PC-3 (cell line): ENCODE data around the gene COQ10A. TPM values are rescaled to one million over a fixed set of nuclear protein-coding genes. Genes with fewer than 3 reads are reported as not detected.

Source experiments
- ATAC-seq: fragments of 200-7000 bp; cut with Tn5 transposase; 2 replicates; pipeline ENCODE4 v1.9.1; 2020; ENCODE audit warnings: mild to moderate bottlenecking, moderate library complexity
- BruUV-seq: library from RNA; stranded (reverse); fragments of 400-500 nt; replicated peaks from 2 replicates; lab custom pipeline; 2021; lab: Mats Ljungman, UMichigan
- CTCF ChIA-PET: fragments of 300-600 bp; sonication (Branson Sonifier 250); formaldehyde crosslinking; loops from one replicate; lab custom pipeline; 2022; ENCODE audit warnings: antibody characterized with exemption; lab: Charles Lee
- POLR2A ChIA-PET: fragments of 300-600 bp; sonication (Branson Sonifier 250); formaldehyde crosslinking; loops from one replicate; lab custom pipeline; 2022; ENCODE audit warnings: antibody characterized with exemption; ENCODE audit not compliant: unreplicated experiment; lab: Charles Lee
- DNase-seq: peaks from one replicate; pipeline ENCODE4 v3.0.0-alpha.2; 2015
- H2AFZ ChIP-seq: fragments of 300-600 bp; sonication (generic); 2 replicates; pipeline ENCODE4 v1.6.0; 2016; ENCODE audit warnings: antibody characterized with exemption, low read length
- H3F3A ChIP-seq: fragments of 300-600 bp; sonication (generic); one replicate; pipeline ENCODE4 v1.6.0; 2017; ENCODE audit warnings: antibody characterized with exemption, low read length, control low read depth, mild to moderate bottlenecking; ENCODE audit not compliant: unreplicated experiment
- H3K27ac ChIP-seq: fragments of 300-600 bp; sonication (generic); 2 replicates; pipeline ENCODE4 v1.5.1; 2016; ENCODE audit warnings: mild to moderate bottlenecking, low read length
- H3K27me3 ChIP-seq: fragments of 300-600 bp; sonication (generic); 2 replicates; pipeline ENCODE4 v1.6.1; 2016; ENCODE audit warnings: low read length, mixed read lengths
- H3K36me3 ChIP-seq: fragments of 300-600 bp; sonication (generic); 2 replicates; pipeline ENCODE4 v1.6.1; 2016; ENCODE audit warnings: low read depth, mixed run types, low read length, mixed read lengths
- H3K4me1 ChIP-seq: fragments of 300-600 bp; sonication (generic); 2 replicates; pipeline ENCODE4 v1.5.1; 2016; ENCODE audit warnings: low read length; ENCODE audit not compliant: insufficient read depth
- H3K4me2 ChIP-seq: fragments of 300-600 bp; sonication (generic); 2 replicates; pipeline ENCODE4 v1.6.0; 2016; ENCODE audit warnings: low read length
- H3K4me3 ChIP-seq: fragments of 300-600 bp; sonication (generic); 2 replicates; pipeline ENCODE4 v1.5.1; 2016; ENCODE audit warnings: mild to moderate bottlenecking, low read length, mixed read lengths
- H3K79me2 ChIP-seq: fragments of 300-600 bp; sonication (generic); 2 replicates; pipeline ENCODE4 v1.6.1; 2017; ENCODE audit warnings: low read length, mixed read lengths
- H3K9ac ChIP-seq: fragments of 300-600 bp; sonication (generic); 2 replicates; pipeline ENCODE4 v1.6.0; 2016; ENCODE audit warnings: mild to moderate bottlenecking, low read length
- H3K9me2 ChIP-seq: fragments of 300-600 bp; sonication (generic); replicated peaks from 2 replicates; pipeline ENCODE4 v1.6.1; 2016; ENCODE audit warnings: mixed run types, low read length, mixed read lengths
- H3K9me3 ChIP-seq: fragments of 300-600 bp; sonication (generic); 2 replicates; pipeline ENCODE4 v1.6.1; 2016; ENCODE audit warnings: low read length, mixed read lengths
- H4K20me1 ChIP-seq: fragments of 300-600 bp; sonication (generic); 2 replicates; pipeline ENCODE4 v1.6.1; 2016; ENCODE audit warnings: low read length, mixed read lengths
- CTCF ChIP-seq: fragments of 300-600 bp; sonication (generic); conservative IDR thresholded peaks from 2 replicates; pipeline ENCODE4 v1.5.1; 2017; ENCODE audit warnings: antibody characterized with exemption, low read depth, mild to moderate bottlenecking, low read length
- EZH2 ChIP-seq: fragments of 300-600 bp; sonication (generic); IDR thresholded peaks from one replicate; pipeline ENCODE4 v1.6.1; 2017; ENCODE audit warnings: antibody characterized with exemption, mild to moderate bottlenecking, low read length; ENCODE audit not compliant: unreplicated experiment
- EZH2phosphoT487 ChIP-seq: fragments of 300-600 bp; sonication (generic); IDR thresholded peaks from 2 replicates; pipeline ENCODE4 v1.6.1; 2018; ENCODE audit warnings: mild to moderate bottlenecking, antibody characterized with exemption, low read length, borderline replicate concordance
- intact Hi-C: fragments of 100-400 bp; cut with micrococcal nuclease; formaldehyde crosslinking; loops from 2 replicates; pipeline ENCODE4 v1.9.0; 2023
- total RNA-seq: library from RNA; depleted of rRNA; stranded (reverse); fragments of >200 nt; gene quantifications from 2 replicates; pipeline ENCODE4 v1.2.3, GENCODE V29; 2014

COQ10A gene
- total RNA-seq, 1 experiment from 2014 or later, result 9.8 TPM

DNA sequence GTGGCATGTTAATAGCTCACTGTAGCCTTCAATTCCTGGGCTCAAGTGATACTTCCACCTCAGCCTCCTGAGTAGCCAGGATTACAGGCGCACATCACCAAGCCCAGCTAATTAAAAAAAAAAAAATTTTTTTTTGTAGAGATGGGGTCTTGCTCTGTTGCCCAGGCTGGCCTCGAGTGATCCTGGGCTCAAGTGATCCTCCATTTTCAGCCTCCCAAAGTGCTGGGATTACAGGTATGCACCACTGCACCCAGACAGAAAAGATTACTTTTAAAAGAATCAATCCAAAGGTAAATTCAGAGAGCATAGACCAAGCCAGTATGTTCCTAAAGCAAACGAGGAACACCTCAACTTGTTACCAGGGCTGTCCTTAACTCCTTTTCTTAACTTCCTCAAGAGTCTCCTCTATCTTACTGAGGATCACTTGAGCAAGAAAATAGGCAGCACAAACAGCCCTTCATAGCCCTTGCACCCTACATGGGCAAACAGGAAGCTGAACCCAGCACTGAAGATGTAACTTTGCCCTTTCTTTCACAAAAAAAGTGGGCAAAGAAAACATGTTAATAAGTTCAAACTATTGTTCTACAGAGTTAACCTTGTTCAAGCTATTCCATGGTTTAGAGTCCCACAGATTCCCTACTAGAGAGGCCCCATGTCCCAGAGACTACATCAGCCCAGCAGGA lies 22.1 kb downstream of the COQ10A start:
- Histone ChIP-seq H3F3A (no peaks in the 10 kb centered on the region), H2AFZ (no peak overlapping the region), H4K20me1 (peaks cover 15% of the 10 kb centered on the region), H3K4me1 (peaks cover 24% of the 10 kb centered on the region), H3K27ac (no peak overlapping the region), H3K27me3 (no peaks in the 10 kb centered on the region), H3K9me2 (no peaks in the 10 kb centered on the region), H3K4me3 (no peak overlapping the region), H3K79me2 (peaks cover 65% of the 10 kb centered on the region), H3K36me3 (peaks cover 32% of the 10 kb centered on the region), H3K9me3 (no peaks in the 10 kb centered on the region), H3K4me2 (no peak overlapping the region), H3K9ac (no peak overlapping the region)
- intact Hi-C loops, result no loop called here
- POLR2A ChIA-PET, result no interaction called here
- CTCF ChIA-PET, result no interaction called here
- DNase-seq (no peak), ATAC-seq (no peak)
- TF ChIP-seq EZH2phosphoT487 (no peak), CTCF (no peak), EZH2 (no peak)
- no TSS peak for BruUV-seq

GRCh38 chr12:56293795-56294194 lies 27.1 kb downstream of the COQ10A start:
- peaks cover 51% of the 10 kb centered on the region for H3K4me1 ChIP-seq
- peaks cover 33% of the 10 kb centered on the region for H4K20me1 ChIP-seq
- no peak overlapping the region for H3K4me3 ChIP-seq
- DNase-seq (no peak), ATAC-seq (no peak)
- H3K79me2 ChIP-seq, result peaks cover 90% of the 10 kb centered on the region
- peaks cover 30% of the 10 kb centered on the region for H3K36me3 ChIP-seq
- H3K9me2 ChIP-seq, result no peaks in the 10 kb centered on the region
- H3F3A ChIP-seq, result no peaks in the 10 kb centered on the region
- H3K27me3 ChIP-seq, result no peaks in the 10 kb centered on the region
- no peak for TF ChIP-seq EZH2phosphoT487
- no peak for TF ChIP-seq CTCF
- no peak for TF ChIP-seq EZH2
- H2AFZ ChIP-seq, result no peak overlapping the region
- no TSS peak for BruUV-seq
- intact Hi-C loops, result no loop called here
- H3K9ac ChIP-seq, result no peak overlapping the region
- POLR2A ChIA-PET, result no interaction called here
- H3K4me2 ChIP-seq, result no peak overlapping the region
- CTCF ChIA-PET, result no interaction called here
- no peak overlapping the region for H3K27ac ChIP-seq
- no peaks in the 10 kb centered on the region for H3K9me3 ChIP-seq

DNA sequence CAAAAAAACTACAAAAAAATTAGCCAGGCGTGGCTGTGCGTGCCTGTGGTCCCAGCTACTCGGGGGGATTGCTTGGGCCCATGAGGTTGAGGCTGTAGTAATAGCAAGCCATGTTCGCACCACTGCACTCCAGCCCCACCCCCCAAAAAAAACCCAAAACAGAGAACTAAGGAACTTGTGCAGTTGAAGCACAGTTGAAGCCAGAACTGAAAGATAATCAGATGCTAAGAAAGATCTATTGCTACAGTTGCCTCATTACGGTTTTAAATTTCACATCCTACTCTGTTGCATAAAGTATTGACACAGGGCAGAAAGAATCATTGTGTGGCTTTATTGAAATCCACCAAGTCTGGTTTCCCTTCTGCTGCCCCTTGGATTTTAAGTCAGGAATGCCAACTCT lies 29.6 kb downstream of the COQ10A start:
- no peak overlapping the region for H3K9ac ChIP-seq
- CTCF ChIA-PET, result no interaction called here
- POLR2A ChIA-PET, result no interaction called here
- TF ChIP-seq CTCF (no peak), EZH2 (no peak), EZH2phosphoT487 (no peak)
- ATAC-seq (no peak), DNase-seq (no peak)
- peaks cover 79% of the 10 kb centered on the region for H3K79me2 ChIP-seq
- no TSS peak for BruUV-seq
- H4K20me1 ChIP-seq, result peaks cover 28% of the 10 kb centered on the region; the same call in 1 of the 2 replicates
- H3K27ac ChIP-seq, result no peak overlapping the region
- H2AFZ ChIP-seq, result no peak overlapping the region
- H3K27me3 ChIP-seq, result no peaks in the 10 kb centered on the region
- peaks cover 53% of the 10 kb centered on the region for H3K4me1 ChIP-seq
- peaks cover 18% of the 10 kb centered on the region for H3K36me3 ChIP-seq
- H3K9me2 ChIP-seq, result no peaks in the 10 kb centered on the region
- intact Hi-C loops, result no loop called here
- peak overlapping the region; percentile 87 for H3K4me2 ChIP-seq
- no peaks in the 10 kb centered on the region for H3K9me3 ChIP-seq
- no peaks in the 10 kb centered on the region for H3F3A ChIP-seq
- no peak overlapping the region for H3K4me3 ChIP-seq
